Esophagus muscularis mucosa (tissue), 4 donors: ENCODE measurements around the gene REN.

ENCODE experiments used
- EP300 ChIP-seq: sonication (generic); formaldehyde crosslinking; IDR thresholded peaks from one replicate; pipeline ENCODE4 v1.6.1; 2017; ENCODE audit warnings: antibody characterized with exemption
- POLR2AphosphoS5 ChIP-seq, 2 donors: sonication (generic); formaldehyde crosslinking; IDR thresholded peaks; one replicate each; pipeline ENCODE4 v1.6.1; 2017; ENCODE audit warnings: antibody characterized with exemption in 2 of 2
- TF ChIP-seq, protein P1 (sequence below), 3 experiments: fragments of 200-600 bp in 2 of 3; fragments of 450-650 bp in 1 of 3; sonication (generic) in 2 of 3; IDR thresholded peaks; one replicate each; pipeline ENCODE4 v1.5.1; 2017 to 2019; ENCODE audit warnings: antibody characterized with exemption in 3 of 3, mild to moderate bottlenecking in 2 of 3, moderate library complexity in 1 of 3

DNA sequence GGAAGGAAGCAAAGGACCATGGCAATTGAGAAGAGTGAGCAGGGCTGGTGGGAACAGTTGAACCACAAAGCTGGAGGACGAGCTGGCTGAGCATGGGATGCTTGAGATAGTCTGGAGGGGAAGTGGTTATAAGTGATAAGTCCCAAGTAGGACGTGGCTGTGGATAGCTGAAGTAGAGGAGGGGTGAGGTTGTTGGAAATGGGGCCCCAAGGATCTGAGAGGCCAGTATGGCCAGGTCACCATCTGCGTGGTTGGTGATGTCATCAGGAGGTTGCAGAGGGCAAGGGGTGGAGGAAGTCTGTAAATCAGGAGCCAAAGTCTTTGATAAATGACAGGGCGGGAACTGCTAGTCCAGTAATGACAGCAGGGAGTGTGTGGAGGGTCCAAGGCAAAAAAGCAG lies 11.0 kb upstream of the REN start:
- TF ChIP-seq EP300: no peak
- no peak for TF ChIP-seq POLR2AphosphoS5 (IDR thresholded peaks at IDR 0.05)
- TF ChIP-seq, protein P1, sequence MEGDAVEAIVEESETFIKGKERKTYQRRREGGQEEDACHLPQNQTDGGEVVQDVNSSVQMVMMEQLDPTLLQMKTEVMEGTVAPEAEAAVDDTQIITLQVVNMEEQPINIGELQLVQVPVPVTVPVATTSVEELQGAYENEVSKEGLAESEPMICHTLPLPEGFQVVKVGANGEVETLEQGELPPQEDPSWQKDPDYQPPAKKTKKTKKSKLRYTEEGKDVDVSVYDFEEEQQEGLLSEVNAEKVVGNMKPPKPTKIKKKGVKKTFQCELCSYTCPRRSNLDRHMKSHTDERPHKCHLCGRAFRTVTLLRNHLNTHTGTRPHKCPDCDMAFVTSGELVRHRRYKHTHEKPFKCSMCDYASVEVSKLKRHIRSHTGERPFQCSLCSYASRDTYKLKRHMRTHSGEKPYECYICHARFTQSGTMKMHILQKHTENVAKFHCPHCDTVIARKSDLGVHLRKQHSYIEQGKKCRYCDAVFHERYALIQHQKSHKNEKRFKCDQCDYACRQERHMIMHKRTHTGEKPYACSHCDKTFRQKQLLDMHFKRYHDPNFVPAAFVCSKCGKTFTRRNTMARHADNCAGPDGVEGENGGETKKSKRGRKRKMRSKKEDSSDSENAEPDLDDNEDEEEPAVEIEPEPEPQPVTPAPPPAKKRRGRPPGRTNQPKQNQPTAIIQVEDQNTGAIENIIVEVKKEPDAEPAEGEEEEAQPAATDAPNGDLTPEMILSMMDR (IDR thresholded peaks at IDR 0.05): no peak
